Hepatocyte (in vitro differentiated cells): Measurements from ENCODE around the gene FMO1. TPM values are rescaled to one million over a fixed set of nuclear protein-coding genes. Genes with fewer than 3 reads are reported as not detected.

ENCODE experiments used
- DNase-seq: peaks from one replicate; pipeline ENCODE4 v3.0.0-alpha.2; 2016; ENCODE audit warnings: low spot score
- H2AFZ ChIP-seq: fragments of 200-600 bp; sonication (generic); 2 replicates; pipeline ENCODE4 v1.6.0; 2016; ENCODE audit warnings: antibody characterized with exemption, mild to moderate bottlenecking
- H3K27ac ChIP-seq: fragments of 200-600 bp; sonication (generic); 2 replicates; pipeline ENCODE4 v1.5.1; 2016; ENCODE audit warnings: mild to moderate bottlenecking
- H3K27me3 ChIP-seq: fragments of 200-600 bp; sonication (generic); 2 replicates; pipeline ENCODE4 v1.6.1; 2016
- H3K36me3 ChIP-seq: fragments of 200-600 bp; sonication (generic); replicated peaks from 2 replicates; pipeline ENCODE4 v1.5.1; 2016; ENCODE audit warnings: low read depth; ENCODE audit not compliant: insufficient read depth
- H3K4me1 ChIP-seq: fragments of 200-600 bp; sonication (generic); 2 replicates; pipeline ENCODE4 v1.5.1; 2016; ENCODE audit warnings: mild to moderate bottlenecking, moderate library complexity; ENCODE audit not compliant: insufficient read depth
- H3K4me2 ChIP-seq: fragments of 200-600 bp; sonication (generic); 2 replicates; pipeline ENCODE4 v1.6.0; 2016
- H3K4me3 ChIP-seq: fragments of 200-600 bp; sonication (generic); 2 replicates; pipeline ENCODE4 v1.5.1; 2016; ENCODE audit warnings: mild to moderate bottlenecking
- H3K79me2 ChIP-seq: fragments of 200-600 bp; sonication (generic); 2 replicates; pipeline ENCODE4 v1.6.0; 2017; ENCODE audit warnings: mild to moderate bottlenecking
- H3K9me2 ChIP-seq: fragments of 200-600 bp; sonication (generic); replicated peaks from 2 replicates; pipeline ENCODE4 v1.6.0; 2017; ENCODE audit warnings: mild to moderate bottlenecking; ENCODE audit not compliant: insufficient read depth
- H3K9me3 ChIP-seq: fragments of 200-600 bp; sonication (generic); 2 replicates; pipeline ENCODE4 v1.5.1; 2016; ENCODE audit warnings: low read depth, mild to moderate bottlenecking
- H4K20me1 ChIP-seq: fragments of 200-600 bp; sonication (generic); 2 replicates; pipeline ENCODE4 v1.6.0; 2016; ENCODE audit warnings: mild to moderate bottlenecking; ENCODE audit not compliant: insufficient read depth, poor library complexity, severe bottlenecking
- CTCF ChIP-seq: fragments of 200-600 bp; sonication (generic); IDR thresholded peaks from 2 replicates; pipeline ENCODE4 v1.5.1; 2016; ENCODE audit warnings: antibody characterized with exemption, mild to moderate bottlenecking; ENCODE audit not compliant: poor library complexity
- EZH2 ChIP-seq: fragments of 200-600 bp; sonication (generic); IDR thresholded peaks from 2 replicates; pipeline ENCODE4 v1.6.1; 2016; ENCODE audit warnings: antibody characterized with exemption, mild to moderate bottlenecking, borderline replicate concordance
- EZH2phosphoT487 ChIP-seq: fragments of 200-600 bp; sonication (generic); IDR thresholded peaks from one replicate; pipeline ENCODE4 v1.6.1; 2018; ENCODE audit warnings: antibody characterized with exemption, mild to moderate bottlenecking, low read depth, moderate library complexity; ENCODE audit not compliant: unreplicated experiment, severe bottlenecking
- WGBS: methylation state at CpG from one replicate; pipeline ENCODE4 v1.1.6; 2016; ENCODE audit warnings: low lambda C conversion rate; ENCODE audit errors: missing lambda C conversion rate; 5-methylcytosine and 5-hydroxymethylcytosine counted together
- polyA plus RNA-seq: library from polyadenylated mRNA; unstranded; fragments of >200 nt; fragmentation: Nextera tagmentation; extraction: Ambion mirVana; gene quantifications from 2 replicates; pipeline ENCODE4 v1.2.1, GENCODE V29; 2016
- small RNA-seq: library from RNA; depleted of rRNA; stranded (forward); fragments of <200 nt; gene quantifications from one replicate; pipeline ENCODE3, GENCODE V24; 2014
- total RNA-seq: library from RNA; depleted of rRNA; stranded (reverse); fragments of >200 nt; gene quantifications from 2 replicates; pipeline ENCODE4 v1.2.3, GENCODE V29; 2014

FMO1 gene
- total and polyA plus RNA-seq, 2 experiments from 2014 or later, result 51.2 to 79.6 TPM

- H3K4me2 ChIP-seq, result no peak overlapping the region
- no peaks in the 10 kb centered on the region for H4K20me1 ChIP-seq
- H3K9me3 ChIP-seq, result no peaks in the 10 kb centered on the region
- H3K36me3 ChIP-seq, result no peaks in the 10 kb centered on the region
- no peaks in the 10 kb centered on the region for H3K79me2 ChIP-seq
- H2AFZ ChIP-seq, result no peak overlapping the region
- no peaks in the 10 kb centered on the region for H3K9me2 ChIP-seq
- no peak for TF ChIP-seq CTCF
- TF ChIP-seq EZH2, result no peak
- TF ChIP-seq EZH2phosphoT487, result no peak
- no peak overlapping the region for H3K27ac ChIP-seq
- 96% methylated on average over 1 of the region's 1 CpG for WGBS
- H3K27me3 ChIP-seq, result no peaks in the 10 kb centered on the region
- no peak for DNase-seq
- H3K4me3 ChIP-seq, result no peak overlapping the region
- no peaks in the 10 kb centered on the region for H3K4me1 ChIP-seq
These were observed 85.8 kb downstream of the FMO1 start for GRCh38 chr1:171334024-171334640.

Small RNAs within 50 kb of the gene (small RNA-seq; reads per million reads assigned to genes)
- gene RF00019, result not detected

Other genes with a start within 250 kb of the FMO1 start
- gene FMO3, start 157.6 kb upstream of the FMO1 start, total RNA-seq, result 0.16 and 1.6 TPM in 2 replicates
- gene FMO3, start 157.6 kb upstream of the FMO1 start, polyA plus RNA-seq, result 0.49 and 0.52 TPM in 2 replicates
- gene FMO2, start 63.2 kb upstream of the FMO1 start, total RNA-seq, result 0.70 and 2.0 TPM in 2 replicates
- not detected in 2 replicates for gene FMO2, start 63.2 kb upstream of the FMO1 start, polyA plus RNA-seq
- gene FMO4, start 65.7 kb downstream of the FMO1 start, total RNA-seq, result 20.5 and 31.4 TPM in 2 replicates
- gene FMO4, start 65.7 kb downstream of the FMO1 start, polyA plus RNA-seq, result 10.3 and 12.6 TPM in 2 replicates
- 85.2 and 102 TPM in 2 replicates for gene PRRC2C, start 237.0 kb downstream of the FMO1 start, total RNA-seq
- gene PRRC2C, start 237.0 kb downstream of the FMO1 start, polyA plus RNA-seq, result 120 and 147 TPM in 2 replicates